CD4-positive, alpha-beta T cell treated with Interleukin-6 for 4 hours (primary cell): ENCODE results near the gene ATP13A5.

ENCODE experiments used
- DNase-seq: peaks from one replicate; pipeline ENCODE4 v3.0.0-alpha.2; 2020; ENCODE audit warnings: mixed read lengths

ATP13A5 gene

DNA sequence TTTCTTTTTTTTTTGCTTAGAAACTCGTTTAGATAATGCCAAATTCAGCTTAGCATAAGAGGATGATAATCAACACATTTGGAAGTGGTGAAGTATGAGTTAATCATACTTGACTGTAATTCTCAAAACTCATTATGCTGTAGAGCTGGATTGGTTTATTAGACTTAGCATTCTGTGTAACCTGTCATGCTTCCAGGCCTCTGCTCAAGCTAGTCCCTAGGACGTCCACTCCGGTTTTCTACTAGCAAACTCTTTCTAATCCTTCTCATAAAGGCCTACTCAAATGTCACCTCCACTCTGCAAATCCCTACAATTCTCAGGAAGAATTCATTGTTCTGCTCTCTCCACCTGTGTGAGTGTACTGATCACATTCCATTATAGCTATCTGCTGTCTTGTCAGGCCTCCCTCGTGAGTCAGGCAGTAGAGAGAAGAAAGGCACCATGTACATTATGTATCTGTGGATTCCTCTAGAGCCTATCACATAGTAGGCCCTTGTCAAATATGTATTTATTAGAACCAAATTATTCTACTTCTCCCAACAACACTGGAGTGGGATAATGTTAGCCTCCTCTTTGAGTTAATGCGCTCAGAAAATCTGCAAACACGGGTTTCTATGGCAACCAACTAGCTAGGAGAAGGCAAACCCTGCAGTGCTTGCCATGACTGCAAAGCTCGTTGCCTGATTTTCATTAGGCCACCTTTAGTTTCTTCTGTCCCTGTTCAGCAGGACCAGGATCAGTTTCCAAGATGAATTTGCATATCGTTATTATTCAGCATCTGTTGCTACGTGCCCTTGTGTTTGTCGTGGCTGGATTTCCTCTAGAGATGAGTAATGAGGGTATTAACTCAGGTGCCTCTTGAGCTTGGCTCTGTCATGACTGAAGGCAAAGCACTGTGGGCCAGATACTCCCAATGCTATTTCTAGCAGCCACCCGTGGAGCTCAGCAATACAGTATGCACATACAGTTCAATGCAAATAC, 30.7 kb downstream of the ATP13A5 start:
- no peak for DNase-seq

DNA sequence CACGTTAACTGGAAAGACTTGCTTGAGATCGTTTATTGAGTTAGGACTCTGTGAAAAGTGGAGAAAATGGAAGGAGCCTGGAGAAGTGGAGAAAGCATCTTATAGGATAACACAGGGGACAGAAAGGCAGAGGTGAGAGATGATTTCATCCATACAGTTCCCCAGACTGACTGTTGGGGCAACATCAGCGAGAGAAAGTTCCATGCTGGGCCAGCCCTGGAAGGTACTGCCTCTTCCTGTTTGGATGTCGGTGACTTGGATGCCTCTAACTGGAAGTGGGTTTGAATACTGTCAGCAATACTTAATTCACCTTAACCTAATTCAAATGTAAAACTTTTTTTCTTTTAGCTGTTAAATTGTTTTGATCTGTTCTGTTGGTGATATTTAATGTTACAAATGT, 32.3 kb downstream of the ATP13A5 start:
- DNase-seq: no peak

DNA sequence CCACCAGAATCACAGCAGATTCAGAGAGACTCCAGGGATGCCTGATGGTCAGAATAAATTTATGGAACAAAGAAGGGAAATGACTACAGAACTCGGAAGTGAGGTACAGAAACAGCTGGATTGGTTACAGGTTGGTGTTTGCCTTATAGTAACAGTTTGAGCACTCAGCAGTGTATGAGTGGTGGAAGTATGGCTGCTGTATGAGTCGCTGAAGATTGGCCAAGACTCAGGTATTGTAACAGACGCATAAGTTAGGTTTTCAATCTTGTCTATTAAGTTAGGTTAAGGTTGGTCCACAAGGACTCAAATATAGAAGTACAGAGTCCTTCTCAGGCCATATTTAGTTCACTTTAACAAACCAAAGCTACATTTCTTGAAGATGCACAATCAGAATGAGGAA, 33.1 kb downstream of the ATP13A5 start:
- DNase-seq: no peak

DNA sequence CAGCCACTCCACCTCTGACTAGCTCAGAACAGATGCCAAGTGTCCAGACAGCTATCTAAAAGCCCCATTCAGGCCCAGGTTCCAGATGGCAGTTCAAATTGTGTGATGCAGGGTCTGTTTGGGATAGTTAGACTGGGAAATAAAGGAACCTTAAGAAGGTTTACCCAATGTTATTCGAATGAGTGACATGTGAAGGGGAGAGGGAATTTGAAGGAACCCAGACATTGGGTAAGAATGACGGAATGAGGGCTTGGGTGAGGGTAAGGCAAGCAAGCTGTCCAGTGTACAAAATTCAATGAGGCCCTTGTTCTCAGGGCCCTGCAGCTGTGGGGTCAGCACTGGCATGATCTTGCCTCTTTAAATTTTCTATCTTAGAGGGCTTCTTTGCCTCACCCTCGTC, 34.1 kb downstream of the ATP13A5 start:
- DNase-seq: no peak

DNA sequence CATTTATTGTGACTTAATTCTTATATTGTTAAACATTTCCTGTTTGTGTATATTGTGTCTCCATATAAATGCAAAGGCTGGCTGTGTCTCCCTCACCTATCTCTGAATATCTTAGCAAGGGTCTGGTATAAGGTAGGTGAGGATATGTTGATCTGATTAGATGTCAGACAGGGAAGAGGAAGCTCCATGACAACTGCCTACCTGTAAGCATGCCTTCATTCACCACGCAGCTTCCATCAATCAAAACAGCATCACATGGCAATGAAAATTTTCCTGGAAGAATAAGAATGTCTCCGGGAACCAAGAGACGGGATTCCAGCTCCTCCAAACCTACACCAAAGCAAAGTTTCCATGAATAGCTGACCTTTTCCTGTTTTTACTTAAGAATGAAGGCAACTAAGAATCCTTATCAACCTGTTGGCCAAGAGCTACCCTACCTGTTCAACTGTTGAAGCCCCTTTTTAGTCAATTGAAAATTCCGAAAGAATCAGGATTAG, 34.8 kb downstream of the ATP13A5 start:
- no peak for DNase-seq

DNA sequence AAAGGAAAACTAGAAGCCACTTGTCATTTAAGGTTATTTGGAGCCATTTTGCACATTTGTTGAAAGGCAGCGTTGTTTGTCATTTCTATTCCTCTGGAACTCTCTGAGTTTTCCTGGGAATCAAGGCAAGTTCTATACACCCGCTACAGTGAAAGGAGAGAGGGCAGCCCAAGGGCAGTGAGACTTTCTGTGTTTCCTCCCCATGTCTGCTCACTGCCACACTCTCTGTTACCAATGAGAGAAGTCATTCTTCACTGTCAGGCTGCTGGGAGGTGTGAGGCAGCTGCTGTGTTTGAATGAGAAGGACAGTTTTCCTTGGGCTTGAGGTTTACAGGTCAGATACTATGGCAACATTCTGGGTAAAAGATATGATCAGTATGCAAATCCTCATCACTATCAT, 36.0 kb downstream of the ATP13A5 start:
- DNase-seq: no peak

DNA sequence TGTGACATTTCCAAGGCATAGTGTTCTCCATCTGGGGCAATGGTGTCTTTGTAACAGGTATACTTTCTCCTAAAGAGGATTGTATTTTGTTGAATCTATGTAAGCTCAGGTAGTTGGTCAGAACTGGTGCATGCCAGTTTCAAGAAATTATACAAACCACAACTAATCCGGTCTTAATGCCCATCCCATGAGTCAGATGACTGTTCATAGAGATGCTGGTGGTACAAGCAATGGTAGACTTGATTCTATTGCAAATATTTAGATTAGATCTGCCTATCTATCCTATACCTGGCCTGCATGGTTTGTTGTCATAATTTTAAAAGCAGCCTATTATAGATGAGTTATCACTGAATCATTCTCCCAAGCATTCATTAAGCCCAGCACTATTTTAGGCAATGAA, 43.5 kb downstream of the ATP13A5 start:
- no peak for DNase-seq

DNA sequence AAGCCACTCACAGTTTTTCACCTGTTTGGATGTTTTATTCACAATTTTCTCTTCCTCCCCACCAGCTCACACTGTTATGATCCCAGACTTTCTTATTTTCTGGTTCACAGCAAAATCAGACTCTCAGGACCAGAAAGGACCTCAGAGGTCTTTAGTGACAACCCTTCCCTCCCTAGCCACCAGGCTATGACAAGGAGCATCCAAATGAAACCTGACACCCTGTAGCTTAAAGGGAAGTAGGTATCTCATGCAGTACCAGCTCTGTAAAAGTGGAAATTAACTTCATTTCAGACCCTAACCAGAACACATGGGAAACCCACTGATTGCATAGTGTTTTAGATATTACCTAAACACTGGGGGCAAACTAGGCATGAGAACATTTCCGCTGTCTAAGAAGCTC, 45.3 kb downstream of the ATP13A5 start:
- no peak for DNase-seq

DNA sequence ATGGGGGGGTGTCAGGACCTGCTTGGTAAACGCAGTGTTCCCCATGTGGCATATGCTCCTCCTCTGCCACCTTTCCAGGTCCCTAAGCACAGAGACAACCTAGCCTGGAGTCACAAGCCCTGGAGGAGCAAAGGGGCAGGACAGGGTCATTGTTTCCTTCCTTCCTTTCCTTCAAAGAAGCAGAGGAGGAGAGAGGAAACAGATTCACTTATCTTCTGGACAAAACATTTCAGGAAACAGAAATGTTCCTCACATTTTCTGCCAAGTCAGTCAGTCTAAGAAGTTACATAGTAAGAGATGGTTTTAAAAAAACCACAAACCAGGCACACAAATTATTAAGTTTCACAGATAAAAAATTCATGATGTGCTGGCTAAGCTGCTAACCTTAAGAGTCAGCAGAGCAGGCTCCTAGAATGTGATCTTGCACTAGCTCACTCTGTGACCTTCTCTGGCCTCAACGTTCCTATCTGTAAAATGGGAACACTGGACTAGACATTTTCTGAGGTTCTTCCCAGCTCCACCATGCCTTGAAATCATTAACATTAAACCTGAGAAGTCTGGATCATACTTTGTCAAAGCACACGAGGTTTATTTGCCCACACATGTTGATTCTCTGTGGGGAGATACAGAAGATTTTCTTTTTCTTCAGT, 47.9 kb downstream of the ATP13A5 start:
- DNase-seq: no peak

DNA sequence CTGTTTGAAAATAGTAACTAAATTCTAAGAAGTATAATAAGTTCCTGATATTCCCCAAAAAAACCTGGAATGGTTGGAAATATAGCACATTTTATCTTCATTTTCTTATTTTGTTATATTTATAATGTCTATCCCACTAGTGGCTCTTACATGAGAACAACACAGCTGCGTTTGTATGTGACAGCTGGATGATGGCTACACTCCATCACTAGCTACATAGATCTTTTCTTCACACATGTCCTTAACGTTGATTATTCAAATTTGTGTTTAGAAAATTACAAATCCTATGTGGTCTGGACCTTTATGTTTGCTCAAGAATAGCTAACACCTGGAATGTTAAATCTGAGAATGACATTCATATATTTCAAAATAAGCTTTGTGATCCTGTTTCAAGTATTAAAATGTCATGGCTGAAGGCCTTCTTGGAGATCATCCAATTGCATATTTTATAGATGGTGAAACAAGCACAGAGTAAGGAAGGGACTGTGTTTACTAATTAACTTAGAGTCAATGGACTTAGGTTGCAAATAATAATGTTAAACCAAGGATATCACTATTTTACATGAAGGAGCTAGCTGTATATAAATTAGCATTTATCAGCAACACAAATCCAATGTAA, 60.8 kb downstream of the ATP13A5 start:
- DNase-seq: no peak

DNA sequence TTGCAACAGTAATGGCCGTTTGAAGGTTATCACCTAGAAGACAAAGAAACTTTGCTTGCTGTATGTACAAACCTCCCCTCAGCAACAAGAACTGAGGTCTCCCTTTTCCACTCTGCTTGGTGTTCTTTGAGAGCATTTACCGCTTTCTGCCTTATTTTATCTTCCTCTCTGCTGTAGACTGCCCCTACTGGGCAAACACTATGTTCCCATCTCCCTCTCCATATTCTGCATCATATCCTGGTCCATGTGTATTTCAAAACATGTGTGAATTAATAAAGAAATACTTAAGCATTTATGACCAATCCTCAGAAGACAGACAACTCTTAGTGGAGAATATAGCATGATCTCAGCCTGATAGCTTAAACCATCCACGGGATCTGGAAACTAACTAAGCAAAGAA, 64.4 kb downstream of the ATP13A5 start:
- no peak for DNase-seq

DNA sequence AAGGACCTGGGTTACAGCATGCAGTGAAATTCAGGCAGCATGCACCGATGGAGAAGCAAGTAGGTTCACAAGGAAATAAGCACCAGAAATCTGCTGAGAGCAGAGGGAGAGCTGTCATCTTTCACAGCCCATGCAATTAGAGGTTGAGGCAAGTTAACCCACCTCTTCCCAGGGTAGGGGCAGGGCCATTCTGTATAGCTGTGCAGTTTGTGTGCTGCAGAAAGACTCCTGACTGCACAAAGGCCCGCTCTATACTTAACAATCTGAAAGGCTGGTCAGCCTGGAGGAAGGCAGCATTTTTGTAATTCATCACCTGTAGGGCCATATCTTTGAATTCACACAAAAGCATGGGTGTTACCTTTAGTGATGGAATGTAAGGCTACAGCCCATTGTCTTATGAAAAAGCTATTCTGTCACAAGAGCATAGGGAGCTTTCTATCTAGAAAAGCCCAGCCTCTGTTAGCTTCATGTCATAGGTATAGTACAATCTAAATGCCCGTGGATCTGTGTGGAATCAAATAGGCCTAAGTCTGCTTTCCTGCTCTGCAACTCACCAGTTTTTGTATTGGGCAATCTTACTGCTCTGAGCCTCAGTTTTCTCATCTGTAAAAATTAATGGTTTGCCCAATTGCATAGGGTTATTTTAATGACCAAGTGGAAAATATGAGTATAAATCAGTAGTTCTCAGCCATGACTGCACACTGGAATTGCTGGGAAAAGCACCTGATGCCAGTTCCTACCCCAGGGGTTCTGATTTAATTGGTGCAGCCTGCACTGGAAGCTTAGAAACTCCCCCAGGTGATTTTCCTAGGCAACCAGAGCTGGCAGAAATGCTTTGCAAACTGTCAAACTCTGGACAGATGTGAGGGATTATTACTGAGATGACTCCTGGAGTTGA, 65.2 kb downstream of the ATP13A5 start:
- DNase-seq: no peak

DNA sequence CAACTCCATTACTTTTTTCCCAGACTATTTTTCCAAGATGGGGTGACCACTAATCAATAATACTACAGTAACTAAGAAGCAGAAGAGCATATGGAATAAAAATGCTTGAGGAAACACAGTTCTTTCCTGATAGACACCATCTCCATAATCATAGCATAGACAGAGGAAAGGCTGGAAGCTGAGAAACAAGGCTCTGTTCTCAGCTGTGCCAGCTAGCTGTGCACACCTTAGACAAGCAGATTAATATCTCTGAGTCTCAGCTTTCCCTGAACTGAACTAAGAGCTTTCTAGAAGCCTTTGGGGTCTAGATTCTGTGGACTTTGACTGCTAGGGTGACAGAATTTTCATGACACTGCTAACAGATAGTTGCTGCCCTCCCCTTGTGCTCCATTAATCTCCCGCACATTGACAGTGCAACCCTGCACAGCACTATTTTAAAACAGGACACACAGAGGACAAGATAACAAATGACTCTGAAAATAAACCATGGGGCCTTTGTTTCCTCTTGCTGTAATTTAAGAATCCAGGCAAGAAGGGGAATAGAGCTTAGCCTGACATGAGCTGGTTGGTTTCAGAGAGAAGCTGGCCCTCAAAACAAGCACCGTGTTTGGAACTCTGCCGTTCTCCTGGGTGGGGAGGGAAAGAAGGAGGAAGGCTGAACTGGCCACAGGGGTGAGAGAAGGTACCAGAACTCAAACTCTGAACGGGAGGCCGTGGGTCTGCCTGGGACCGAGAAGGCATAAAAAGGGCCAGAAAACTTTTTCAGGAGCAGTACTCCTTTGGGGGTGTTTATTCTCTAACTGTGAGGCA, 67.4 kb downstream of the ATP13A5 start:
- DNase-seq: no peak

DNA sequence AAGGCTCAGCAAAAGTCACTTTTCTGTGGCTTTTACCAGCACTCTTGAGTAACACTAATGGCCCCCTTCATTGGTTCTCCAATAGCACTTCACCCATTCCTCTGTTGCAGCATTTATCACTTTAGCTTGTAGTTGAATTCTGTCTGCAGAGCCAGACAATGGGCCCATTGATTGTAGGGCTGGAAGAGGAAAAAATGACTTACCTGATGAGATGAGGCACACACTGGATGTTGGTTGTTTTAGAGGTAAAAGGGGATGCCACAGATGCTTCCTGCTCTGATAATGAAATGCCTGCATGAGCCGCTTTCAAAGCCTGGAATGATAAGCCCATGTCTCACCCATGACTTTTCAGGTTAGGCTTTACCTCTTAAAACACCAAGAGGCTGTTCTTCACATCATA, 73.2 kb downstream of the ATP13A5 start:
- no peak for DNase-seq

DNA sequence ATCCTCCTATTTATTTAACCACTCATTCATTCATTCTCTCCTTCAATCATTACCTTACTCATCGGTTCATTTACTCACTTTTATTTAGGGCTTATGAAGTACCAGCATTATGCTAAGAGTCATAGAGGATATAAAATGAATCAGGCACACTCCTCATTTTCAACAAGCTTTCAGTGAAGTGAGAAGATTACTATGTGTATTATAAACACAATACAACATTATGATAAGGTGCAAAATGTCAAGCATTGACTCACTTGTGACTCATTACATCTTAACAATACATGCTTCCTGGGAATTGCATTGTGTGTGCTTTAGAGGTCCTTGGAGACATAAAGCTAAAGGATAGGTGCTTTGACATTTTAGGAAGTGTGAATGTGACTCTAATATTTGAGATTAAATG, 77.1 kb downstream of the ATP13A5 start:
- DNase-seq: no peak

DNA sequence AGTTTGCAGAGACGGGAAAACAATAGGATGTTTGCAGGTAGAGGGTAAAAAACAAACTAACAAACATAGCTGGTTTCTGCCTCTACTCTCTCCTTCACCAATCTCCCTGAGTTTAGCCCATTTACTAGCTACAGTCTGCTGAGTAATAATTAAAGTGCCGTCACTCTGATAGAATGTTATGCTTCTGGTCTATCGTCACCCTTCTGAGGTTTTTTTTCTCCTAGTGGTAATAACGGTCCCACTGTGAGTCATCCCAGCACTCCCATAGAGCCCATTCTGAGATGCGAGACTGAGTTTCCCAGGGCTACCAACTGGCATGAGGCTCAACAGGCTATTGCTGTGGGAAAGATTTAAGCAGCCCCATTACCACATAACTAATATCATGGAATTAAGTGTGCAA, 81.1 kb downstream of the ATP13A5 start:
- no peak for DNase-seq

DNA sequence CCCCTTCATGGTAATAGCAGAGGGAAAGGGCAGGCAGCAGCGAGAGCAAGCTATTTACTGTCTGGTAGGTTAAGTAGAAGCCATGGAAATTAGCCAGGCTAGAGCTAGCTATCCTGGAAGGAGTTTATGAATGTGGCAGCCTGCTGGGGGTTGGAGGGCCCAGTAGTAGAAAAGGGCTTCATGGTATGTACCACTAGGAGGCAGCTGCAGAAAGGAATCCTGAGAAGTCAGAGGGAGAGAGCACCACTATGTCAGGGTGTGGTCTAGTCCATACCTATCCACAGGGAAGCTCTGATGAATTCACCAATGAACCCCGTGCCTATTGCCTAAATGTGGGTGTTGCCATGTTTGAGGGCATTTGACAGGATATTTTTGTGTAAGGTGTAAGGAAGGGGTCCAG, 82.6 kb downstream of the ATP13A5 start:
- no peak for DNase-seq

DNA sequence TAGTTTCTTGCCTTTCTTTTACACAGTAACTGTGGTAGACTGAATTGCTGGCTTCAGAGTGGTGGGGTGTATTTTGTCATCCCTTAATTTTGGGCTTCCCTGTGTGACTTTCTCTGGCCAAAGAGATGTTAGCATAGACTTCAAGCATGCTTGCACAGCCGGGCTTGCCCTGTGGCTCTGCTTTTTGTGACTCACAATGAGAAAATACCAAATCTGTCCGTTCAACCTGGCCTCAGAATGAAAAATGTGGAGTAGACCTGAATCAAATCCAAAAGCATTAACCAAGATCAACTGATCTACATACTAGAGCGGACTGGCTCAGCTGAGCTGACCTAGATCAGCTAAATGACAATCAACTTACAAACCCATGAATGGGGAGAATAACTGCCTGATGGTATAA, 86.2 kb downstream of the ATP13A5 start:
- no peak for DNase-seq

DNA sequence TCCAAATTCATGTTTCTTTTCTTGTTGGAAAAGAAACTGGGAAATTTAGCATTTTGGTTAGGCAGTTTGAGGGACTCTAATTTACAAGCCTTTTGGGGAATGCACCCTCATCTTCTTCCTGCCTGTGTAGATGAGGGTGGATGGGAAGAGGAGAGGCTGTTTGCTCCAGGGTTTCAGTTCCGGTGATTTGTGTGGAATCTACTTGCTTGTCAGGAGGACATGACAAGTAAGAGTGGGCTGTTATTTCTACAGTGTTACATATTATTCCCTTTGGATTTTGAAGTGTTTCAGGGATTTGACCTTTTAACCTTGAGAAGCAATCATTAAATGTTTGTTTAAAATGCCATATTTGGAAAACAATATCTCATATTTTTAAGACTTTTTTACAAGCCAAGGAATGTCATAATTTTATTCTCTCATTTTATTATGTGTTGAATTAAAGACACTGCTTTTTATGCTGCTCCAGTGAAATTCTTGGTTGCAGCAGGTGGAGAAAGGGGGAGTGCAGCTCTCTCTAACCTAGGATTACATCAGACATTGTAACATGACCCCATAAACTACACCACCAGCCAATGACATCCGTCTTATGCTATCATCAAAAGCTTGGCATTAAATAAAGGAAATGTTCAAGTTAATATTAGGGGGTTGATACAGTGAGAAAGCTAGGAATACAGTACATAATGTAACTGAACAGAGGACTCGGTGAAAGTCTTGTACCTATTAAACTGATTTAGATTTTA, 107.3 kb downstream of the ATP13A5 start:
- DNase-seq: no peak

DNA sequence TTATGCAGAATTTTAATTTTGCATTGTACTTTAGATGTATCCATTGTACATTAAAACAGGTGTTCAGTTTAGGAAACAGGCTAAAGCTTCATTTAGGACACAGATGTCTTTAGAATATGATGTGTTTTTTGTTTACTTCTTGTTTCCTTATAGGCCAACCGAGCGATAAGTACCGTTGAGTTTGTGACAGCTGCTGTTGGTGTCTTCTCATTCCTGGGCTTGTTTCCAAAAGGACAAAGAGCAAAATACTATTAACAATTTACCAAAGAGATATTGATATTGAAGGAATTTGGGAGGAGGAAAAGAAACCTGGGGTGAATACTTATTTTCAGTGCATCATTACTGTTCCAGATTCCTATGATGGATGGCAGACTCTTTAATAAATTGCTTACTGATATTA, 108.1 kb downstream of the ATP13A5 start:
- DNase-seq: no peak
